Cerebellar nuclear complex (tissue), 1 donor: ENCODE results near the gene P2RX3.
"Not testable (repeated sequence)": the region's sequence is repeated elsewhere in the genome, so short reads cannot be mapped to it uniquely, and the experiment has no call there.

Experiments used
- DNase-seq, 2 experiments: peaks; one replicate each; lab custom pipeline; 2025; lab: John Stamatoyannopoulos, UW

The P2RX3 gene

GRCh38 chr11:57338142-57338541 is at the start of gene P2RX3:
TSS of gene P2RX3 (plus strand) at chr11:57338352. CDS start at chr11:57338551, 199 bp downstream.
- DNase-seq, result no peak

DNA sequence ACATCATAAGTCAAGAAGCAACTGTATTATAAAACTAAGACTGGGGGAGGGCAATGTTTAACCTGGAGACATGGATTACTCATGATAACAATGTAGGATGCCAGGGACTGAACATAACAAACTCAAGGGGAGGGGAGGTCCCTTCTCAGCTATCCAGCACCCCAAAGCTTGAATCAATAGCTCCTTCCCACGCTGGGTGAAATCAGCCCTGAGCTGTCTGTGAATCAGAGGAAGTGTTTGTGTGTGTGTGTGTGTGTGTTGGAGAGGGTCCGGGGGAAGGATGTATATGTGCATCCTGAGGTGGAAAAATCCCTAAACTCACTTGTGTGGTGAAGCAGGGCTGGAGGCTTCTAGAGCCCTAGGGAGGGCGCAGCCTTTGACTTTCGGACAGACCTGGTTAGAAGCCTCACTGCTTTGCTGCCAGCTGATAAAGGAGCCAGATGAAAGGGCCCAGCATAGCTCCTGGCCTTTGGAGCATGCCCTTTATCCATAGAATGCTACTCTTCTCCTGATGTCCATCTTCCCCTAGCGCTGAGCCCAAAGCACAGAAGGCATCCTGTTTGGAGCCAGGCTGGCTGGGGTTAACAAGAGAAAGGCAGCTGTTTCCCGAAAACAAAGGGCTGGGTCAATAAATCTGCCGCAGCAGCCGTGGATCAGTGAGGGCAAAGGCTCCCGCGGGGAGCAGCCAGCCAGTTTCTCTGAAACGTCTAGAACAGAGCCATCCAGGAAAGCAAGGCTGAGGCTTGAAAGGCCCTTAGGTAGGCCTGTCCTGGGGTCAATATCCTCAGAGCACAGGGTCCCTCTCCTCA is 49.2 kb upstream of the P2RX3 start:
- DNase-seq, result no peak

GRCh38 chr11:57290288-57290687 is 47.9 kb upstream of the P2RX3 start:
- DNase-seq, result no peak

- DNase-seq, result no peak
Observed at GRCh38 chr11:57294225-57295131, 43.7 kb upstream of the P2RX3 start.

GRCh38 chr11:57296205-57296604 is 41.9 kb upstream of the P2RX3 start:
- DNase-seq, result not testable (repeated sequence)

- DNase-seq, result no peak
Observed at GRCh38 chr11:57297221-57297620, 40.9 kb upstream of the P2RX3 start.

- DNase-seq, result no peak
Observed at GRCh38 chr11:57299150-57299737, 38.9 kb upstream of the P2RX3 start.

- DNase-seq, result no peak
Observed at GRCh38 chr11:57300785-57301184, 37.4 kb upstream of the P2RX3 start.

- DNase-seq, result no peak
Observed at GRCh38 chr11:57301711-57302423, 36.3 kb upstream of the P2RX3 start.

DNA sequence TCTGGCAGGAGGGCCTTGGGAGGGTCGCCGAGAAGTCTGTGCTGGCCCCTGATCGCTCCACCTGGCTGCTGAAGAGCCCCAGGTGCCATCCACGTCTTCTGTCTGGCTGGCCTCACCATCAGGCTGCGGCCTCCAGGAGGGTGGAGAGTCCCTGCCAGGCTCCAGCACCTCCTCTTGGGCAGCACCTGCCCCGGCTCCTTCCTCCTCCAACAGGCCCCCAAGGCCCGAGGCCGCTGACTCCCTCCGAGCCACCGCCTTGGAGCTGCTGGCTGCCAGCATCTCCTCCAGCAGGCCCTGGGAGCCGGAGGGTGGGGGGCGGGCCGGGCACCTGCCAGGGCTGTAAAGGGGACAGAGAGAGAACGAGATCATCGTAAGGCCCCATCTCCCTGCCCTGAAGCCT is 35.7 kb upstream of the P2RX3 start:
- no peak for DNase-seq

DNA sequence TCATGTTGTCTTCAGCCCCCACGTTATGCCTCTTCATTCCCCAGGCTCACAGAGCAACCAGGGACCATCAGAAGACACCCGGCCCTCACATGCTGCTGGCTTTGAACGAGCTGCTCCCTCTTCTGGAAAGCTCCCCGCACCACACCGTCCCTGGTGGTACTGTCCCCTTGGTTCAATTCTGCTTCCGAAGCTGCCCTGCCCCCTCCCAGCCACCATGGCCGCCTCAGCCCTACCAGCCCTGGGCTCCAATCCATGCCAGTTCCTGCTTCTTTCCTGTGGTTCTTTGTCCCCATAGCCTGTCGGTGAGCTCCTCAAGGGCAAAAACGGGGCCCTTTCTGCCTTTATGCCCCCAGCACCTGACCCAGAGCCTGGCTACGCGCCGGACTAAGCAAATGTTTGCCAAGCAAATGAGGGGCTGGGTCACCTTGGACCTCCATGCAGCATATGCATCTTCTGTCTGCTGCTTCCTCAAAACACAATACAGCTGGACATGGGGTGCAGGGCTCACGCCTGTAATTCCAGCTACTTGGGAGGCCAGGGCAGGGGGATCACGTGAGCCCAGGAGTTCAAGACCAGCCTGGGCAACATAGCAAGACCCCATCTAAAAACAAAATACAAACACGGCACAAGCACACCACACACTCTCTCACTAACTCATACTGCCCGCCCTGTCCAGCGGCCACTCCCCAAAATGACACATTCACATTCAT is 34.7 kb upstream of the P2RX3 start:
- DNase-seq, result no peak

- no peak for DNase-seq
Observed at GRCh38 chr11:57303990-57304579, 34.1 kb upstream of the P2RX3 start.

GRCh38 chr11:57305523-57305922 is 32.6 kb upstream of the P2RX3 start:
- DNase-seq, result no peak

DNA sequence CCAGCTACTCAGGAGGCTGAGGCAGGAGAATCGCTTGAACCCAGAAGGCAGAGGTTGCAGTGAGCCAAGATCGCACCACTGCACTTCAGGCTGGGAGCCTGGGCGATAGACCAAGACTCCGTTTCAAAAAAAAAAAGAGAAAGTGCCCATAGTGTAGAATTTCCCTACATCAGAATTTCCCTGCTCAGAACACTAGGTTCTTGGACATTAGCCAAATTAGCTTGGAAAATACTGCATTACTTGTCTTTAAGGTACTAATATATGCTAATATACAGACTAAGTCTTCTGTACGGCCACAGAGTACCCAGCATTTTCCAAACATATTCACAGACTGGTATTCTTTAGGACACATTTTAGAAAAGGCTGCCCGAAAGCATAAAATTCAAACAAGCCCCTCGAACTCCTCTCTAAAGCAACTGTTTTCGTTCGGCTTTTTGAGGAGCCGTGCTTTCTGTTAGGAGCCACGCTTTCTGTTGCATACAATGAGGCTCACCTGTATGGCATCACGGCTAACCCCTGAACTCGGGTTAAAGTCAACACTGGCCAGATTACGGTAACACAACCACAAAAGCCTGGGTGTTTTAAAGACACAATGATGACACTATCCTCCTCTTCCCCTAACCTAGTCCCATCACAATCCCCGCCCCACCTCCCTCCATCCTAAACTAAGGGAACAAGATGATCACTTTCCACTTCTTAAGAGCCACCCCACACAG is 31.8 kb upstream of the P2RX3 start:
- DNase-seq, result no peak

DNA sequence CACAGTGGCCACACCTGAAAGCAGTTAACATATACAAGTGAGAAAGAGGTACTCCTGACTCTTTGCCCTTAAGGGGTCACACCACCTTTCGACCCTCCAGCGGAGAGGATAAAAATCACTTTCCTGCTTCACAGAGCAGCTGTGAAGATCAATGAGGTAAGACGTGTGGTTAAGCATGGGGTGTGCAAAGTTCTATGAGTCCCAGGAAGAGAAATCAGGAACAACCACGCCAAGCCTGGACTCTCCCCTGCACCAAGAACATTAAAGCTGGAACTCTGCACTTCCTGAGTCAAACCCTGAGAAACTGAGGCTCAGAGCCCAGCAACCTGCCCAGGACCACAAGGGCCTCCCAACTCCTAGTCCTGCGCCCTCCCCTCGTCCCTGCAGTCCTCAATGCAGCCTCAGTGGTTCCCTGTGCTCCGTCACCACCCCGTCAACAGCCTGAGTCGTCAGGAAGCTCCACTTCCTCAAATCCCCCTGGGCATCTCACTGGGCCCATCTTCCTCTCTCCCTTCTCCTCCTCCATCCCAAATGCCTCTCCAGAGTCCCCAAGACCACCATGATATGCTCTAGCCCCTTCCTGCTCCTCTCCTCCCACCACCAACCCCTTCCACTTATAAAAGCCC is 31.1 kb upstream of the P2RX3 start:
- no peak for DNase-seq

- DNase-seq, result no peak
Observed at GRCh38 chr11:57307666-57308270, 30.4 kb upstream of the P2RX3 start.

DNA sequence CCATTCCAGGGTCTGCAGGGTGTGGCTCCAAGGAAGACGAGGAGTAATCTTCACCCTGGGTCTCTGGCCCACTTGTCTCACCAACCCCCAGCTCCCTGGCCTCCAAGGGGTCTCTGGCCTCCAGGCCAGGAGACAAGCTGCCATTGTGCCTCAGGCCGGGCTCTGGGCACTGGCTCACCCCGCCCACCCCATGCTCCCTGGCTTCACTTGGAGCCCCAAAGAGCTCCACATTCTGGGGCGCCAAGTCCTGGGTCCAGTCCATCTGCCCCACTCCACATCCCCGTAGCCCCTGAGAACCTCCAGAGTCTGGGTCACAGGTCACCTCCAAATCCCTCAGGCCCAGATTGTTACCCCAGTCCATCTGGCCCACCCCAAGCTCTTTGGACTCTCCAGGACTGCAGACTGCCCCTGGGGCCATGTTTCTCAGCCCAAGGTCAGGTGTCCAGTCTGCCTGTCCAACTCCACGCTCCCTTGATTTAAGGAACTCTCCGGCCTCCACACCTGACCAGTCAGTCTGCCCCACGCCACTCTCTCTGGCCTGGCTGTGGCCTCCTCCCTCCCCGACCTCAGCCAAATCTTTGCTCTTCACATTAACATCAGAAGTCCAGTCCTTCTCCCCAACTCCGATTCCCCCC is 29.6 kb upstream of the P2RX3 start:
- DNase-seq, result no peak

- no peak for DNase-seq
Observed at GRCh38 chr11:57309106-57310059, 28.8 kb upstream of the P2RX3 start.
